ENCODE measurements around the gene TMEM54.

The TMEM54 gene

GRCh38 chr1:32859915-32860314 is 41.3 kb downstream of the TMEM54 start:
- Mint-ChIP-seq H3K9me3 (no peaks in the 10 kb centered on the region), H3K4me3 (no peak overlapping the region)

GRCh38 chr1:32858791-32859190 is 42.4 kb downstream of the TMEM54 start:
- Mint-ChIP-seq H3K27ac (peak overlapping the region; percentile 52), H3K9me3 (no peaks in the 10 kb centered on the region), H3K27me3 (ENCODE audit: low read depth, poor library complexity) (no peaks in the 10 kb centered on the region), H3K36me3 (ENCODE audit: low read depth) (peaks cover 58% of the 10 kb centered on the region), H3K4me3 (no peak overlapping the region), H3K4me1 (peaks cover 5% of the 10 kb centered on the region)
- TF ChIP-seq, protein P1, sequence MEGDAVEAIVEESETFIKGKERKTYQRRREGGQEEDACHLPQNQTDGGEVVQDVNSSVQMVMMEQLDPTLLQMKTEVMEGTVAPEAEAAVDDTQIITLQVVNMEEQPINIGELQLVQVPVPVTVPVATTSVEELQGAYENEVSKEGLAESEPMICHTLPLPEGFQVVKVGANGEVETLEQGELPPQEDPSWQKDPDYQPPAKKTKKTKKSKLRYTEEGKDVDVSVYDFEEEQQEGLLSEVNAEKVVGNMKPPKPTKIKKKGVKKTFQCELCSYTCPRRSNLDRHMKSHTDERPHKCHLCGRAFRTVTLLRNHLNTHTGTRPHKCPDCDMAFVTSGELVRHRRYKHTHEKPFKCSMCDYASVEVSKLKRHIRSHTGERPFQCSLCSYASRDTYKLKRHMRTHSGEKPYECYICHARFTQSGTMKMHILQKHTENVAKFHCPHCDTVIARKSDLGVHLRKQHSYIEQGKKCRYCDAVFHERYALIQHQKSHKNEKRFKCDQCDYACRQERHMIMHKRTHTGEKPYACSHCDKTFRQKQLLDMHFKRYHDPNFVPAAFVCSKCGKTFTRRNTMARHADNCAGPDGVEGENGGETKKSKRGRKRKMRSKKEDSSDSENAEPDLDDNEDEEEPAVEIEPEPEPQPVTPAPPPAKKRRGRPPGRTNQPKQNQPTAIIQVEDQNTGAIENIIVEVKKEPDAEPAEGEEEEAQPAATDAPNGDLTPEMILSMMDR (IDR thresholded peaks at IDR 0.05) = no peak
- no peak for DNase-seq

More at GRCh38 chr1:32859915-32860314, 41.3 kb downstream of the TMEM54 start:
- Mint-ChIP-seq H3K27me3 (ENCODE audit: low read depth, poor library complexity) (no peaks in the 10 kb centered on the region), H3K36me3 (ENCODE audit: low read depth) (peaks cover 57% of the 10 kb centered on the region), H3K27ac (no peak overlapping the region), H3K4me1 (peaks cover 7% of the 10 kb centered on the region)
- TF ChIP-seq, protein P1 (IDR thresholded peaks at IDR 0.05) = no peak
- no peak for DNase-seq

GRCh38 chr1:32858136-32858535 is 43.1 kb downstream of the TMEM54 start:
- H3K4me1 Mint-ChIP-seq = no peaks in the 10 kb centered on the region
- DNase-seq = no peak
- no peaks in the 10 kb centered on the region for H3K9me3 Mint-ChIP-seq
- no peak overlapping the region for H3K27ac Mint-ChIP-seq
- H3K4me3 Mint-ChIP-seq = no peak overlapping the region
- H3K27me3 Mint-ChIP-seq (ENCODE audit: low read depth, poor library complexity) = no peaks in the 10 kb centered on the region
- TF ChIP-seq, protein P1 (IDR thresholded peaks at IDR 0.05) = no peak
- peaks cover 57% of the 10 kb centered on the region for H3K36me3 Mint-ChIP-seq (ENCODE audit: low read depth)

GRCh38 chr1:32855861-32856617 is 45.1 kb downstream of the TMEM54 start:
- TF ChIP-seq, protein P1 (IDR thresholded peaks at IDR 0.05) = no peak
- H3K27me3 Mint-ChIP-seq (ENCODE audit: low read depth, poor library complexity) = no peaks in the 10 kb centered on the region

GRCh38 chr1:32848354-32849063 is 52.7 kb downstream of the TMEM54 start:
- no peak for DNase-seq
- Mint-ChIP-seq H3K36me3 (ENCODE audit: low read depth) (peaks cover 61% of the 10 kb centered on the region), H3K9me3 (peaks cover 10% of the 10 kb centered on the region), H3K27me3 (ENCODE audit: low read depth, poor library complexity) (no peaks in the 10 kb centered on the region), H3K27ac (no peak overlapping the region), H3K4me1 (no peaks in the 10 kb centered on the region), H3K4me3 (no peak overlapping the region)
- TF ChIP-seq, protein P1 (IDR thresholded peaks at IDR 0.05) = no peak

More at GRCh38 chr1:32855861-32856617, 45.1 kb downstream of the TMEM54 start:
- Mint-ChIP-seq H3K9me3 (no peaks in the 10 kb centered on the region), H3K4me3 (no peak overlapping the region), H3K27ac (no peak overlapping the region), H3K36me3 (ENCODE audit: low read depth) (peaks cover 57% of the 10 kb centered on the region), H3K4me1 (no peaks in the 10 kb centered on the region)
- no peak for DNase-seq
